Measurements from ENCODE around the gene TMC6. TPM values are rescaled to one million over a fixed set of nuclear protein-coding genes. Genes with fewer than 3 reads are reported as not detected.

TMC6 gene
- total and polyA plus RNA-seq, 2 of the 13 experiments (the other 11 are each of a cell fraction or from before 2014, with no cell fraction given), result 48.4 to 99.1 TPM

GRCh38 chr17:78159575-78160158, 31.1 kb upstream of the TMC6 start (continued):
- TF ChIP-seq, protein P1, sequence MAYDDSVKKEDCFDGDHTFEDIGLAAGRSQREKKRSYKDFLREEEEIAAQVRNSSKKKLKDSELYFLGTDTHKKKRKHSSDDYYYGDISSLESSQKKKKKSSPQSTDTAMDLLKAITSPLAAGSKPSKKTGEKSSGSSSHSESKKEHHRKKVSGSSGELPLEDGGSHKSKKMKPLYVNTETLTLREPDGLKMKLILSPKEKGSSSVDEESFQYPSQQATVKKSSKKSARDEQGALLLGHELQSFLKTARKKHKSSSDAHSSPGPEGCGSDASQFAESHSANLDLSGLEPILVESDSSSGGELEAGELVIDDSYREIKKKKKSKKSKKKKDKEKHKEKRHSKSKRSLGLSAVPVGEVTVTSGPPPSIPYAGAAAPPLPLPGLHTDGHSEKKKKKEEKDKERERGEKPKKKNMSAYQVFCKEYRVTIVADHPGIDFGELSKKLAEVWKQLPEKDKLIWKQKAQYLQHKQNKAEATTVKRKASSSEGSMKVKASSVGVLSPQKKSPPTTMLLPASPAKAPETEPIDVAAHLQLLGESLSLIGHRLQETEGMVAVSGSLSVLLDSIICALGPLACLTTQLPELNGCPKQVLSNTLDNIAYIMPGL (CRISPR knock-in tag; IDR thresholded peaks at IDR 0.05; ENCODE audit: borderline replicate concordance in 1 of 2, low read depth in 1 of 2), result peak; percentile 24 to 43; a peak in 1 of 4 replicates
- TF ChIP-seq HOXA9 (CRISPR knock-in tag; IDR thresholded peaks at IDR 0.05; ENCODE audit: borderline replicate concordance) (no peak), XBP1 (CRISPR knock-in tag; IDR thresholded peaks at IDR 0.05) (0 out of 2 replicates have a peak, but pooled peaks have one; percentile 35), HOXA3 (CRISPR knock-in tag; IDR thresholded peaks at IDR 0.05) (peak; percentile 66; the same call in 1 of the 2 replicates), SOX13 (IDR thresholded peaks at IDR 0.05) (no peak), SOX13 (CRISPR knock-in tag; conservative IDR thresholded peaks at IDR 0.05 in 1 of 2, IDR thresholded peaks at IDR 0.05 in 1 of 2) (peak in 1 of 2 experiments; percentile 53; a peak in 1 of 4 replicates), ZSCAN30 (CRISPR knock-in tag; IDR thresholded peaks at IDR 0.05) (no peak), ZC3H4 (CRISPR knock-in tag; IDR thresholded peaks at IDR 0.05; ENCODE audit: borderline replicate concordance) (no peak), RNF2 (conservative IDR thresholded peaks at IDR 0.05; ENCODE audit: low read depth) (no peak), ZBTB39 (CRISPR knock-in tag; IDR thresholded peaks at IDR 0.05) (no peak), ZC3H13 (CRISPR knock-in tag; IDR thresholded peaks at IDR 0.05) (no peak), ZNF605 (CRISPR knock-in tag; IDR thresholded peaks at IDR 0.05) (no peak), ZMAT5 (CRISPR knock-in tag; IDR thresholded peaks at IDR 0.05; ENCODE audit: borderline replicate concordance, low read depth) (no peak), ZNF530 (CRISPR knock-in tag; IDR thresholded peaks at IDR 0.05; ENCODE audit: low read depth) (no peak), RBFOX2 (IDR thresholded peaks at IDR 0.05; ENCODE audit: low read depth, low read length) (no peak), ARHGAP35 (CRISPR knock-in tag; IDR thresholded peaks at IDR 0.05; ENCODE audit: borderline replicate concordance) (no peak), HNRNPK (IDR thresholded peaks at IDR 0.05; ENCODE audit: low read depth, low read length, poor library complexity, severe bottlenecking) (no peak), POLR2A (IDR thresholded peaks at IDR 0.05; ENCODE audit: insufficient read depth in 1 of 2, low read depth in 2 of 2, low read length in 2 of 2) (0 out of 4 replicates have a peak, but pooled peaks of 1 of the 2 experiments have one; percentile 35), ZNF619 (CRISPR knock-in tag; IDR thresholded peaks at IDR 0.05) (no peak), ZKSCAN8 (CRISPR knock-in tag; IDR thresholded peaks at IDR 0.05; ENCODE audit: borderline replicate concordance) (peak; percentile 70; the same call in 1 of the 2 replicates), POLR2G (IDR thresholded peaks at IDR 0.05; ENCODE audit: low read depth, low read length) (no peak), MEF2D (CRISPR knock-in tag; IDR thresholded peaks at IDR 0.05) (no peak), SMAD3 (CRISPR knock-in tag; IDR thresholded peaks at IDR 0.05) (no peak), ZNF337 (CRISPR knock-in tag; IDR thresholded peaks at IDR 0.05; ENCODE audit: borderline replicate concordance, low read depth) (peak; percentile 33; the same call in 1 of the 2 replicates)
- TF ChIP-seq, protein P2, sequence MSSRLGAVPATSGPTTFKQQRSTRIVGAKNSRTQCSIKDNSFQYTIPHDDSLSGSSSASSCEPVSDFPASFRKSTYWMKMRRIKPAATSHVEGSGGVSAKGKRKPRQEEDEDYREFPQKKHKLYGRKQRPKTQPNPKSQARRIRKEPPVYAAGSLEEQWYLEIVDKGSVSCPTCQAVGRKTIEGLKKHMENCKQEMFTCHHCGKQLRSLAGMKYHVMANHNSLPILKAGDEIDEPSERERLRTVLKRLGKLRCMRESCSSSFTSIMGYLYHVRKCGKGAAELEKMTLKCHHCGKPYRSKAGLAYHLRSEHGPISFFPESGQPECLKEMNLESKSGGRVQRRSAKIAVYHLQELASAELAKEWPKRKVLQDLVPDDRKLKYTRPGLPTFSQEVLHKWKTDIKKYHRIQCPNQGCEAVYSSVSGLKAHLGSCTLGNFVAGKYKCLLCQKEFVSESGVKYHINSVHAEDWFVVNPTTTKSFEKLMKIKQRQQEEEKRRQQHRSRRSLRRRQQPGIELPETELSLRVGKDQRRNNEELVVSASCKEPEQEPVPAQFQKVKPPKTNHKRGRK (CRISPR knock-in tag; IDR thresholded peaks at IDR 0.05), result no peak

All from HepG2 (cell line).